Muscle layer of colon (tissue), 2 donors: Measurements from ENCODE around the gene WNT5B.

Experiments used
- H3K27ac ChIP-seq: one replicate; pipeline ENCODE4 v1.7.0; 2013; ENCODE audit warnings: low read depth, mild to moderate bottlenecking, low read length, moderate library complexity
- H3K27me3 ChIP-seq, 2 donors: one replicate each; pipeline ENCODE4 v1.7.0; 2013; ENCODE audit warnings: low read length in 2 of 2, mild to moderate bottlenecking in 2 of 2; ENCODE audit not compliant: insufficient read depth in 2 of 2, control insufficient read depth in 1 of 2
- H3K36me3 ChIP-seq: one replicate; pipeline ENCODE4 v1.7.0; 2013; ENCODE audit warnings: mild to moderate bottlenecking, low read length; ENCODE audit not compliant: insufficient read depth
- H3K4me1 ChIP-seq: one replicate; pipeline ENCODE4 v1.7.0; 2013; ENCODE audit warnings: mild to moderate bottlenecking, low read length; ENCODE audit not compliant: insufficient read depth
- H3K4me3 ChIP-seq, 2 donors: one replicate each; pipeline ENCODE4 v1.7.0; 2013; ENCODE audit warnings: low read length in 2 of 2, low read depth in 1 of 2, mild to moderate bottlenecking in 1 of 2, moderate library complexity in 1 of 2
- H3K9ac ChIP-seq: one replicate; pipeline ENCODE4 v1.7.0; 2013; ENCODE audit warnings: low read length
- H3K9me3 ChIP-seq: one replicate; pipeline ENCODE4 v1.7.0; 2013; ENCODE audit warnings: mild to moderate bottlenecking, low read length
- donor health status: abdominal sarcoma.
- donor health status: Adenocarcinoma of cecum.

The WNT5B gene

DNA sequence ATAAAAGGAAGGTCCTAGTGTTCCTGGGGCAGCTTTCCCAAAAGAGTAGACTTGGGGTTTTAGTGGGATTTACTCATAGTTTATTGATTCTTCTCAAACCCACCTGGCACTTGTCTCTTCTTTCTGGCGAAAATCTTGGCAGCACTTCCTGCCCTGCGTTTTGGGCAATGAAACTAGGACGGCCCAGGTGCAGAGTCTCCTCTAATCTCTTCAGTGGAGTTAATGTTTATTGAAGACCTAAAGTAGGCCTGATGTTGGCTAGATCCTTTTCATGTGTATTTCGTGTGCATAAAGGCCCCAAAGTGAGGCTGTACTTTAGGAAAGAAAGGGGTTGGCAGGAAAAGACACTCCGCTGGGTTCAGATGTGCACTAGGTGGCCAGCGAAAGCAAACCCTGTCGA lies 5.1 kb downstream of the WNT5B start:
- Histone ChIP-seq H3K4me1 (peaks cover 18% of the 10 kb centered on the region), H3K9me3 (no peaks in the 10 kb centered on the region), H3K4me3 (no peak overlapping the region), H3K27ac (no peak overlapping the region), H3K27me3 (peaks cover 0 to 5% of the 10 kb centered on the region in 2 donors), H3K9ac (no peak overlapping the region), H3K36me3 (no peaks in the 10 kb centered on the region)

- Histone ChIP-seq H3K9ac (no peak overlapping the region), H3K27me3 (peaks cover 0 to 5% of the 10 kb centered on the region in 2 donors), H3K27ac (no peak overlapping the region), H3K9me3 (no peaks in the 10 kb centered on the region), H3K4me1 (peaks cover 16% of the 10 kb centered on the region), H3K4me3 (no peak overlapping the region), H3K36me3 (no peaks in the 10 kb centered on the region)
Measured at GRCh38 chr12:1634590-1635191, 5.7 kb downstream of the WNT5B start.

DNA sequence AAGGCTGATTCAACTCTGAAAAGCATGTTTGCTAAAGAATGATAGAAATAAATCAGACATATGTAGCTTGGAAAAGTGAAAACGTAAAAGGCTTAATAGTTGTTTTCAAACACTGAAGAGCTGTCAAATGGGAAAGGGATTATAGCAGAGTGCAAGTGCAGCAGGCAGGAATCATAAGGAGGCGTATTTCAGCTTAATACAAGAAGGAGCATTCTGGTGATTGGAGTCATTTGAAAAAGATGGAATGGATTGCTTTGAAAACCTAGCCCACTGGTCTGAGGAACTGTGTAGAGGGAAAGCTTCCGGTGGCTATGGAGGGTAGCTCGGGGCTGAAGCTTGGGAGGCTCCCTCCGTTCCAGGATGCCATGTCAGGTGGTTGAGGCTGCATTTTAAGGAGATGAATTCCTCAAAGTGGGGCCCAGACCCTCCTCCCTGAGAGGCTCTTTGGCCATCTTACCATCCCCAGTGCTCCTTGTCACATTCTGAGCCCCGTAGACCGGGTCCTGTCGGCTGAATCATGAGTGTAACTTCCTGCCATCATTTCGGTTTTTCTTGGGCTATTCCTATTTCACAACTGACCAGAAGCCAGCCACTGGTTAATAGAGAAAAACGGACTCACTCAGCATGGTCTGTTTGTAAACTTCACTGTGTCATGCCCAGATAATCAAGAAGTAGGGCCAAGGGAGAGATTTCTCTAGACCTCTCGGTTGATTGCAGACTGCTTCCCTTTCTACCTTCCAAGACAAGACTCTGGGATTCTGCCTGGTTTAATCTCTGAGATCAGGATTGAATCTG lies 6.5 kb downstream of the WNT5B start:
- Histone ChIP-seq H3K4me3 (no peak overlapping the region), H3K4me1 (peaks cover 16% of the 10 kb centered on the region), H3K9me3 (no peaks in the 10 kb centered on the region), H3K36me3 (no peaks in the 10 kb centered on the region), H3K27ac (no peak overlapping the region), H3K27me3 (no peaks in the 10 kb centered on the region), H3K9ac (no peak overlapping the region)

DNA sequence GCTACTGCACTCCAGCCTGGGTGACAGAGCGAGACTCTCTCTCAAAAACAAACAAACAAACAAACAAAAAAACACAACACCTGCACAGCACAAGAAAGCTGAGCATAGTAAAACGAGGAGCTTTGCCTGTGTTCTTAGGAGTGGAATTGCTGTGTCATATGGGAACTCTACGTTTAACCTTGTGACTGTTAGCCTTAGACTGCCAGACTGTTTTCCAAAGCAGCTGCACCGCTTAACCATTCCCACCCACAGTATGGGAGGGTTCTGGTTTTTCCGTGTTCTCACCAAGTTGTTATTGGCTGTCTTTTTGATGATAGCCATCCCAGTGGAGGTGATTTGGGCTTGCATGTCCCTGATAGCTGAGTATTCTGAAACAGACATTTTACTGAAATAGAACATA lies 9.2 kb downstream of the WNT5B start:
- H3K9me3 ChIP-seq = no peaks in the 10 kb centered on the region
- H3K27me3 ChIP-seq = no peaks in the 10 kb centered on the region
- H3K36me3 ChIP-seq = no peaks in the 10 kb centered on the region
- no peak overlapping the region for H3K9ac ChIP-seq
- no peak overlapping the region for H3K4me3 ChIP-seq
- peaks cover 5% of the 10 kb centered on the region for H3K4me1 ChIP-seq
- no peak overlapping the region for H3K27ac ChIP-seq

GRCh38 chr12:1639538-1639937 lies 10.5 kb downstream of the WNT5B start:
- Histone ChIP-seq H3K4me3 (no peak overlapping the region), H3K36me3 (no peaks in the 10 kb centered on the region)

GRCh38 chr12:1640328-1641234 lies 11.6 kb downstream of the WNT5B start:
- Histone ChIP-seq H3K9ac (no peak overlapping the region), H3K4me1 (peaks cover 17% of the 10 kb centered on the region), H3K4me3 (no peak overlapping the region), H3K36me3 (no peaks in the 10 kb centered on the region), H3K9me3 (no peaks in the 10 kb centered on the region), H3K27ac (no peak overlapping the region), H3K27me3 (no peaks in the 10 kb centered on the region)

More at GRCh38 chr12:1639538-1639937, 10.5 kb downstream of the WNT5B start:
- peaks cover 9% of the 10 kb centered on the region for H3K4me1 ChIP-seq
- no peaks in the 10 kb centered on the region for H3K9me3 ChIP-seq
- H3K27me3 ChIP-seq = no peaks in the 10 kb centered on the region
- no peak overlapping the region for H3K27ac ChIP-seq
- H3K9ac ChIP-seq = no peak overlapping the region

GRCh38 chr12:1642513-1642912 lies 13.5 kb downstream of the WNT5B start:
- H3K4me1 ChIP-seq = peaks cover 17% of the 10 kb centered on the region
- H3K4me3 ChIP-seq = no peak overlapping the region
- H3K9me3 ChIP-seq = no peaks in the 10 kb centered on the region
- H3K36me3 ChIP-seq = peaks cover 5% of the 10 kb centered on the region
- H3K27me3 ChIP-seq = no peaks in the 10 kb centered on the region
- H3K9ac ChIP-seq = no peak overlapping the region
- H3K27ac ChIP-seq = peak overlapping the region; percentile 22

GRCh38 chr12:1643043-1643442 lies 14.0 kb downstream of the WNT5B start:
- Histone ChIP-seq H3K27ac (peak overlapping the region; percentile 22), H3K9me3 (no peaks in the 10 kb centered on the region), H3K27me3 (no peaks in the 10 kb centered on the region), H3K4me1 (peaks cover 17% of the 10 kb centered on the region), H3K36me3 (peaks cover 5% of the 10 kb centered on the region), H3K9ac (no peak overlapping the region), H3K4me3 (no peak overlapping the region)

GRCh38 chr12:1643905-1644533 lies 15.0 kb downstream of the WNT5B start:
- peaks cover 17% of the 10 kb centered on the region for H3K4me1 ChIP-seq
- no peaks in the 10 kb centered on the region for H3K27me3 ChIP-seq
- no peak overlapping the region for H3K9ac ChIP-seq
- no peaks in the 10 kb centered on the region for H3K9me3 ChIP-seq
- peak overlapping the region; percentile 16 for H3K27ac ChIP-seq
- peaks cover 5% of the 10 kb centered on the region for H3K36me3 ChIP-seq
- H3K4me3 ChIP-seq = peak overlapping the region in 1 of 2 donors; percentile 22

- Histone ChIP-seq H3K9me3 (no peaks in the 10 kb centered on the region), H3K36me3 (peaks cover 5% of the 10 kb centered on the region), H3K4me3 (peak overlapping the region in 1 of 2 donors; percentile 22), H3K27ac (peak overlapping the region; percentile 39), H3K27me3 (no peaks in the 10 kb centered on the region), H3K9ac (no peak overlapping the region), H3K4me1 (peaks cover 22% of the 10 kb centered on the region)
Measured at GRCh38 chr12:1644534-1645438, 15.8 kb downstream of the WNT5B start.
